ENCODE data around the gene TFPI2. TPM values are rescaled to one million over a fixed set of nuclear protein-coding genes. Genes with fewer than 3 reads are reported as not detected.

TFPI2 gene
- total RNA-seq, 1 donor from 2014 or later = not detected

- no peak overlapping the region for H3K4me3 Mint-ChIP-seq
- DNase-seq (ENCODE audit: low spot score) = no peak
- no peaks in the 10 kb centered on the region for H3K9me3 Mint-ChIP-seq
- H3K4me1 Mint-ChIP-seq (ENCODE audit: low read depth) = no peaks in the 10 kb centered on the region
- intact Hi-C loops (cut with micrococcal nuclease) = no loop called here
- peaks cover 4% of the 10 kb centered on the region for H3K27me3 Mint-ChIP-seq (ENCODE audit: insufficient read depth)
- no peak overlapping the region for H3K27ac Mint-ChIP-seq
- no peaks in the 10 kb centered on the region for H3K36me3 Mint-ChIP-seq (ENCODE audit: low read depth)
These were observed 27.9 kb downstream of the TFPI2 start for GRCh38 chr7:93862651-93863050.

- DNase-seq (ENCODE audit: low spot score) = no peak
- H3K4me3 Mint-ChIP-seq = no peak overlapping the region
- no peaks in the 10 kb centered on the region for H3K9me3 Mint-ChIP-seq
- no peak overlapping the region for H3K27ac Mint-ChIP-seq
- no peaks in the 10 kb centered on the region for H3K36me3 Mint-ChIP-seq (ENCODE audit: low read depth)
- intact Hi-C loops (cut with micrococcal nuclease) = no loop called here
- peaks cover 4% of the 10 kb centered on the region for H3K27me3 Mint-ChIP-seq (ENCODE audit: insufficient read depth)
- H3K4me1 Mint-ChIP-seq (ENCODE audit: low read depth) = no peaks in the 10 kb centered on the region
These were observed 29.1 kb downstream of the TFPI2 start for GRCh38 chr7:93861325-93861949.

- Mint-ChIP-seq H3K27ac (no peak overlapping the region), H3K4me1 (ENCODE audit: low read depth) (no peaks in the 10 kb centered on the region), H3K9me3 (no peaks in the 10 kb centered on the region), H3K36me3 (ENCODE audit: low read depth) (no peaks in the 10 kb centered on the region), H3K27me3 (ENCODE audit: insufficient read depth) (peaks cover 4% of the 10 kb centered on the region), H3K4me3 (no peak overlapping the region)
- intact Hi-C loops (cut with micrococcal nuclease) = no loop called here
- DNase-seq (ENCODE audit: low spot score) = no peak
These were observed 30.3 kb downstream of the TFPI2 start for GRCh38 chr7:93860261-93860660.

GRCh38 chr7:93858857-93859256, 31.7 kb downstream of the TFPI2 start:
- H3K36me3 Mint-ChIP-seq (ENCODE audit: low read depth) = no peaks in the 10 kb centered on the region
- no peak for DNase-seq (ENCODE audit: low spot score)
- H3K4me1 Mint-ChIP-seq (ENCODE audit: low read depth) = no peaks in the 10 kb centered on the region
- peaks cover 4% of the 10 kb centered on the region for H3K27me3 Mint-ChIP-seq (ENCODE audit: insufficient read depth)
- no peaks in the 10 kb centered on the region for H3K9me3 Mint-ChIP-seq
- intact Hi-C loops (cut with micrococcal nuclease) = no loop called here
- no peak overlapping the region for H3K27ac Mint-ChIP-seq
- H3K4me3 Mint-ChIP-seq = no peak overlapping the region

GRCh38 chr7:93856323-93856722, 34.2 kb downstream of the TFPI2 start:
- H3K4me1 Mint-ChIP-seq (ENCODE audit: low read depth) = no peaks in the 10 kb centered on the region
- intact Hi-C loops (cut with micrococcal nuclease) = no loop called here
- no peak overlapping the region for H3K4me3 Mint-ChIP-seq
- H3K36me3 Mint-ChIP-seq (ENCODE audit: low read depth) = no peaks in the 10 kb centered on the region
- H3K27ac Mint-ChIP-seq = no peak overlapping the region
- no peaks in the 10 kb centered on the region for H3K9me3 Mint-ChIP-seq
- DNase-seq (ENCODE audit: low spot score) = no peak
- H3K27me3 Mint-ChIP-seq (ENCODE audit: insufficient read depth) = peaks cover 4% of the 10 kb centered on the region

- no peak overlapping the region for H3K27ac Mint-ChIP-seq
- H3K9me3 Mint-ChIP-seq = no peaks in the 10 kb centered on the region
- DNase-seq (ENCODE audit: low spot score) = no peak
- H3K27me3 Mint-ChIP-seq (ENCODE audit: insufficient read depth) = peaks cover 4% of the 10 kb centered on the region
- no peak overlapping the region for H3K4me3 Mint-ChIP-seq
- H3K36me3 Mint-ChIP-seq (ENCODE audit: low read depth) = no peaks in the 10 kb centered on the region
- intact Hi-C loops (cut with micrococcal nuclease) = no loop called here
- H3K4me1 Mint-ChIP-seq (ENCODE audit: low read depth) = no peaks in the 10 kb centered on the region
These were observed 34.8 kb downstream of the TFPI2 start for GRCh38 chr7:93855797-93856196.

- no peak overlapping the region for H3K4me3 Mint-ChIP-seq
- no peaks in the 10 kb centered on the region for H3K27me3 Mint-ChIP-seq (ENCODE audit: insufficient read depth)
- no peaks in the 10 kb centered on the region for H3K36me3 Mint-ChIP-seq (ENCODE audit: low read depth)
These were observed 36.1 kb downstream of the TFPI2 start for GRCh38 chr7:93854480-93854879.

GRCh38 chr7:93851536-93851935, 39.0 kb downstream of the TFPI2 start:
- no peaks in the 10 kb centered on the region for H3K9me3 Mint-ChIP-seq
- intact Hi-C loops (cut with micrococcal nuclease) = no loop called here

More at GRCh38 chr7:93854480-93854879, 36.1 kb downstream of the TFPI2 start:
- DNase-seq (ENCODE audit: low spot score) = no peak
- no peak overlapping the region for H3K27ac Mint-ChIP-seq
- no peaks in the 10 kb centered on the region for H3K4me1 Mint-ChIP-seq (ENCODE audit: low read depth)
- H3K9me3 Mint-ChIP-seq = no peaks in the 10 kb centered on the region
- intact Hi-C loops (cut with micrococcal nuclease) = no loop called here

GRCh38 chr7:93843260-93843659, 47.3 kb downstream of the TFPI2 start:
- intact Hi-C loops (cut with micrococcal nuclease) = no loop called here
- H3K27ac Mint-ChIP-seq = no peak overlapping the region
- H3K4me3 Mint-ChIP-seq = no peak overlapping the region
- H3K36me3 Mint-ChIP-seq (ENCODE audit: low read depth) = no peaks in the 10 kb centered on the region
- no peaks in the 10 kb centered on the region for H3K4me1 Mint-ChIP-seq (ENCODE audit: low read depth)
- DNase-seq (ENCODE audit: low spot score) = no peak
- no peaks in the 10 kb centered on the region for H3K9me3 Mint-ChIP-seq
- H3K27me3 Mint-ChIP-seq (ENCODE audit: insufficient read depth) = peaks cover 5% of the 10 kb centered on the region

More at GRCh38 chr7:93851536-93851935, 39.0 kb downstream of the TFPI2 start:
- no peak for DNase-seq (ENCODE audit: low spot score)
- Mint-ChIP-seq H3K4me1 (ENCODE audit: low read depth) (no peaks in the 10 kb centered on the region), H3K27ac (no peak overlapping the region), H3K36me3 (ENCODE audit: low read depth) (no peaks in the 10 kb centered on the region), H3K27me3 (ENCODE audit: insufficient read depth) (peaks cover 3% of the 10 kb centered on the region), H3K4me3 (no peak overlapping the region)

GRCh38 chr7:93838966-93839365, 51.6 kb downstream of the TFPI2 start:
- Mint-ChIP-seq H3K27me3 (ENCODE audit: insufficient read depth) (no peaks in the 10 kb centered on the region), H3K27ac (no peak overlapping the region), H3K9me3 (no peaks in the 10 kb centered on the region), H3K4me1 (ENCODE audit: low read depth) (no peaks in the 10 kb centered on the region), H3K4me3 (no peak overlapping the region), H3K36me3 (ENCODE audit: low read depth) (no peaks in the 10 kb centered on the region)
- intact Hi-C loops (cut with micrococcal nuclease) = no loop called here
- no peak for DNase-seq (ENCODE audit: low spot score)

- Mint-ChIP-seq H3K36me3 (ENCODE audit: low read depth) (no peaks in the 10 kb centered on the region), H3K4me3 (no peak overlapping the region), H3K27ac (no peak overlapping the region), H3K9me3 (no peaks in the 10 kb centered on the region), H3K4me1 (ENCODE audit: low read depth) (no peaks in the 10 kb centered on the region), H3K27me3 (ENCODE audit: insufficient read depth) (no peaks in the 10 kb centered on the region)
- intact Hi-C loops (cut with micrococcal nuclease) = no loop called here
- no peak for DNase-seq (ENCODE audit: low spot score)
These were observed 53.3 kb downstream of the TFPI2 start for GRCh38 chr7:93837245-93837644.

GRCh38 chr7:93836116-93836515, 54.4 kb downstream of the TFPI2 start:
- no peaks in the 10 kb centered on the region for H3K4me1 Mint-ChIP-seq (ENCODE audit: low read depth)
- no peaks in the 10 kb centered on the region for H3K9me3 Mint-ChIP-seq

GRCh38 chr7:93835702-93836101, 54.9 kb downstream of the TFPI2 start:
- no peak overlapping the region for H3K27ac Mint-ChIP-seq
- no peak for DNase-seq (ENCODE audit: low spot score)
- intact Hi-C loops (cut with micrococcal nuclease) = no loop called here
- no peak overlapping the region for H3K4me3 Mint-ChIP-seq
- H3K36me3 Mint-ChIP-seq (ENCODE audit: low read depth) = no peaks in the 10 kb centered on the region
- no peaks in the 10 kb centered on the region for H3K4me1 Mint-ChIP-seq (ENCODE audit: low read depth)
- H3K9me3 Mint-ChIP-seq = no peaks in the 10 kb centered on the region
- no peaks in the 10 kb centered on the region for H3K27me3 Mint-ChIP-seq (ENCODE audit: insufficient read depth)

More at GRCh38 chr7:93836116-93836515, 54.4 kb downstream of the TFPI2 start:
- H3K27ac Mint-ChIP-seq = no peak overlapping the region
- intact Hi-C loops (cut with micrococcal nuclease) = no loop called here
- no peak for DNase-seq (ENCODE audit: low spot score)
- H3K4me3 Mint-ChIP-seq = no peak overlapping the region
- no peaks in the 10 kb centered on the region for H3K27me3 Mint-ChIP-seq (ENCODE audit: insufficient read depth)
- H3K36me3 Mint-ChIP-seq (ENCODE audit: low read depth) = no peaks in the 10 kb centered on the region
